ENCODE results near the gene C16orf95. TPM values are rescaled to one million over a fixed set of nuclear protein-coding genes. Genes with fewer than 3 reads are reported as not detected.
A peak's percentile ranks its signal among the peaks of the same experiment; 100 is the strongest.

Gene C16orf95
- total and polyA plus RNA-seq, 2 experiments from 2014 or later: 4.7 to 6.6 TPM

DNA sequence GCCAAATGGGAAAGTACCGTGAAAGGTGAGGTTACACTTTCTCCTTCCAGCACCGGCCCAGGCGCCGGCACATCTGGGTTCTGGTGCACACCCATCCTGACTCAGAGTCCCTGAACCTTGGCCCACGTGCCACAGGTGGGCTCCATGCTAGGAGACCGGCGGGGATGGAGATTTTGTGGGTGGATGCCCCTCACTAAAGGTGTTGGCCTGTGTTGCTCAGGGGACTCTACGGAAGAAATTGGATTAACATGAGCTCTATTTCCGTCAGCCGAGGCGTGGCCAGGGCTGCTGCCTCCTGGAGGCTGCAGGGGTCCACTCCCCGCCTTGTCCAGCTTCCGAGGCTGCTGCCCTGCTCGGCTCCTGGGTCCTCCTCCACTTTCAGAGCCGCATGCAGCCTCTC lies 35.6 kb upstream of the C16orf95 start:
- Histone ChIP-seq H4K20me1 (ENCODE audit: insufficient read depth, poor library complexity, severe bottlenecking) (no peaks in the 10 kb centered on the region), H3K9me3 (ENCODE audit: low read depth) (no peaks in the 10 kb centered on the region), H3K4me2 (no peak overlapping the region), H3K4me3 (no peak overlapping the region), H3K27ac (no peak overlapping the region), H3K79me2 (no peaks in the 10 kb centered on the region), H3K36me3 (replicated peaks; ENCODE audit: insufficient read depth, low read depth) (no peaks in the 10 kb centered on the region), H3K9me2 (replicated peaks; ENCODE audit: insufficient read depth) (no peaks in the 10 kb centered on the region), H3K4me1 (ENCODE audit: insufficient read depth) (peaks cover 5% of the 10 kb centered on the region), H3K27me3 (no peaks in the 10 kb centered on the region), H2AFZ (no peak overlapping the region)
- DNase-seq (ENCODE audit: low spot score): no peak
- 95% methylated on average over 15 of the region's 15 CpGs for WGBS (ENCODE audit: low lambda C conversion rate, missing lambda C conversion rate)
- TF ChIP-seq, protein P1, sequence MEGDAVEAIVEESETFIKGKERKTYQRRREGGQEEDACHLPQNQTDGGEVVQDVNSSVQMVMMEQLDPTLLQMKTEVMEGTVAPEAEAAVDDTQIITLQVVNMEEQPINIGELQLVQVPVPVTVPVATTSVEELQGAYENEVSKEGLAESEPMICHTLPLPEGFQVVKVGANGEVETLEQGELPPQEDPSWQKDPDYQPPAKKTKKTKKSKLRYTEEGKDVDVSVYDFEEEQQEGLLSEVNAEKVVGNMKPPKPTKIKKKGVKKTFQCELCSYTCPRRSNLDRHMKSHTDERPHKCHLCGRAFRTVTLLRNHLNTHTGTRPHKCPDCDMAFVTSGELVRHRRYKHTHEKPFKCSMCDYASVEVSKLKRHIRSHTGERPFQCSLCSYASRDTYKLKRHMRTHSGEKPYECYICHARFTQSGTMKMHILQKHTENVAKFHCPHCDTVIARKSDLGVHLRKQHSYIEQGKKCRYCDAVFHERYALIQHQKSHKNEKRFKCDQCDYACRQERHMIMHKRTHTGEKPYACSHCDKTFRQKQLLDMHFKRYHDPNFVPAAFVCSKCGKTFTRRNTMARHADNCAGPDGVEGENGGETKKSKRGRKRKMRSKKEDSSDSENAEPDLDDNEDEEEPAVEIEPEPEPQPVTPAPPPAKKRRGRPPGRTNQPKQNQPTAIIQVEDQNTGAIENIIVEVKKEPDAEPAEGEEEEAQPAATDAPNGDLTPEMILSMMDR (IDR thresholded peaks at IDR 0.05; ENCODE audit: poor library complexity): no peak
- TF ChIP-seq EZH2 (IDR thresholded peaks at IDR 0.05; ENCODE audit: borderline replicate concordance) (no peak), EZH2phosphoT487 (IDR thresholded peaks at IDR 0.05; ENCODE audit: low read depth, severe bottlenecking, unreplicated experiment) (no peak)

DNA sequence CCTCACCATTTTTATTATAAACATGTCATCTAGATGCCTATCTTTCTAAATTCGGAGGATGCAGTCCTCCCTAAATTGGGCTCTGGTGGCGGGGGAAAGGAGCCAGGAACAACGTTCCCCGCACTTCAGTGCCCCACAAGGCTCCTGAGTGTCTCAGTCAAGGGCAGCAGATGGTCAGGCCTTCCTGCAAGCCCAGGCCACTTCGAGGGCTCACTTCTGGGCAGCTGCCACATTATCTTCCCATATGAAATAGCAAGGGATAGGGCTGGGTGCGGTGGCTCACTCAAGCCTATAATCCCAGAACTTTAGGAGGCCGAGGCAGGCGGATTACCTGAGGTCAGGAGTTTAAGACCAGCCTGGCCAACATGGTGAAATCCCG lies 34.1 kb upstream of the C16orf95 start:
- Histone ChIP-seq H3K9me3 (ENCODE audit: low read depth) (no peaks in the 10 kb centered on the region), H3K36me3 (replicated peaks; ENCODE audit: insufficient read depth, low read depth) (no peaks in the 10 kb centered on the region), H3K27me3 (no peaks in the 10 kb centered on the region), H3K4me3 (no peak overlapping the region), H4K20me1 (ENCODE audit: insufficient read depth, poor library complexity, severe bottlenecking) (no peaks in the 10 kb centered on the region), H3K79me2 (peaks cover under 1% of the 10 kb centered on the region), H3K9me2 (replicated peaks; ENCODE audit: insufficient read depth) (no peaks in the 10 kb centered on the region), H3K4me1 (ENCODE audit: insufficient read depth) (peaks cover 5% of the 10 kb centered on the region), H3K4me2 (peak overlapping the region; percentile 60), H3K27ac (peak overlapping the region; percentile 20), H2AFZ (no peak overlapping the region)
- 62% methylated on average over 9 of the region's 9 CpGs for WGBS (ENCODE audit: low lambda C conversion rate, missing lambda C conversion rate)
- TF ChIP-seq, protein P1 (IDR thresholded peaks at IDR 0.05; ENCODE audit: poor library complexity): no peak
- no peak for TF ChIP-seq EZH2 (IDR thresholded peaks at IDR 0.05; ENCODE audit: borderline replicate concordance)
- no peak for TF ChIP-seq EZH2phosphoT487 (IDR thresholded peaks at IDR 0.05; ENCODE audit: low read depth, severe bottlenecking, unreplicated experiment)
- no peak for DNase-seq (ENCODE audit: low spot score)

DNA sequence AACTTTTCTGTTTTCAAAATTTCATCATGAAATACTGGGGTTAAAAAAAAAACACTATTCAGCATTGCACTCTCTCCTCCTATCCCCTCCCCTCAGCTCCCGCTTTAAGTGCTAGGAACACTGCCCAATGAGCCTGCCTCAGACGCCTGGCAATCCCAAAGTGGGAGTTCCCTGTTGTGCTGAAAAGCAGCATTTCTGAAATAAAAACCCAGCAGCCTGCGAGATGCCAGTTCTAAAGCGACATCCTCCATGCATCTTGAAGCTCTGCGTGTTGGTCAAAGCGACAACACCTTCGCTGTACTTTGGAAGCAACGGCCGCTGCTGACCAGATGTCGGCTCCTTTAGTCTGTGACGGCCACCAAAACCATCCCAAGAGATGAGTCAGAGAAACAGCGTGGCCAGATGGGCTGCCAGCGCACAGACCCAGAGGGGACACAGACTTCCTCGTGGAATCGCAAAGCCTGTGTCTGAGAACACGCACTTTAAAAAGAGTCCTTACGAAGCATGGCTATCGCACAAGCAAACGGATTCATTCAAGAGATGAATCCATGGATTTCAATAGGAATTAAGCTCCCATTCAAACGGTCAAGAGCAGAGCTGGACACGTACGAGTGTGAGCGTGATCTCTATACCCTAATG lies 33.6 kb upstream of the C16orf95 start:
- Histone ChIP-seq H3K4me1 (ENCODE audit: insufficient read depth) (peaks cover 5% of the 10 kb centered on the region), H3K27ac (peak overlapping the region; percentile 20), H2AFZ (no peak overlapping the region), H3K9me3 (ENCODE audit: low read depth) (no peaks in the 10 kb centered on the region), H3K27me3 (no peaks in the 10 kb centered on the region), H3K79me2 (peaks cover 3% of the 10 kb centered on the region), H3K4me2 (peak overlapping the region; percentile 60), H3K4me3 (no peak overlapping the region), H3K36me3 (replicated peaks; ENCODE audit: insufficient read depth, low read depth) (no peaks in the 10 kb centered on the region), H3K9me2 (replicated peaks; ENCODE audit: insufficient read depth) (no peaks in the 10 kb centered on the region), H4K20me1 (ENCODE audit: insufficient read depth, poor library complexity, severe bottlenecking) (no peaks in the 10 kb centered on the region)
- no peak for TF ChIP-seq EZH2phosphoT487 (IDR thresholded peaks at IDR 0.05; ENCODE audit: low read depth, severe bottlenecking, unreplicated experiment)
- TF ChIP-seq EZH2 (IDR thresholded peaks at IDR 0.05; ENCODE audit: borderline replicate concordance): no peak
- TF ChIP-seq, protein P1 (IDR thresholded peaks at IDR 0.05; ENCODE audit: poor library complexity): no peak
- no peak for DNase-seq (ENCODE audit: low spot score)
- 60% methylated on average over 23 of the region's 23 CpGs for WGBS (ENCODE audit: low lambda C conversion rate, missing lambda C conversion rate)

All from hepatocyte (in vitro differentiated cells).